Adipocyte (in vitro differentiated cells): ENCODE data around the gene RHOF.
"Not testable (repeated sequence)": the region's sequence is repeated elsewhere in the genome, so short reads cannot be mapped to it uniquely, and the experiment has no call there.

Experiments
- DNase-seq: peaks from one replicate; pipeline ENCODE4 v3.0.0-alpha.2; 2015; ENCODE audit warnings: low read depth
- H3K27me3 ChIP-seq: replicated peaks from 2 replicates; pipeline ENCODE4 v1.7.0; 2013; ENCODE audit warnings: mild to moderate bottlenecking, low read length, moderate library complexity; ENCODE audit not compliant: control insufficient read depth, insufficient read depth
- H3K36me3 ChIP-seq: 2 replicates; pipeline ENCODE4 v1.7.0; 2013; ENCODE audit warnings: low read length, mild to moderate bottlenecking, moderate library complexity; ENCODE audit not compliant: control insufficient read depth, insufficient read depth, severe bottlenecking
- H3K4me1 ChIP-seq: 2 replicates; pipeline ENCODE4 v1.7.0; 2013; ENCODE audit warnings: mild to moderate bottlenecking, low read length, moderate library complexity; ENCODE audit not compliant: control insufficient read depth, insufficient read depth
- H3K4me3 ChIP-seq: 2 replicates; pipeline ENCODE4 v1.7.0; 2013; ENCODE audit warnings: mild to moderate bottlenecking, low read length, moderate library complexity
- H3K9ac ChIP-seq: 2 replicates; pipeline ENCODE4 v1.7.0; 2013; ENCODE audit warnings: mild to moderate bottlenecking, low read length, moderate library complexity
- H3K9me3 ChIP-seq: 2 replicates; pipeline ENCODE4 v1.7.0; 2013; ENCODE audit warnings: mild to moderate bottlenecking, low read length, moderate library complexity; ENCODE audit not compliant: control insufficient read depth

RHOF gene

DNA sequence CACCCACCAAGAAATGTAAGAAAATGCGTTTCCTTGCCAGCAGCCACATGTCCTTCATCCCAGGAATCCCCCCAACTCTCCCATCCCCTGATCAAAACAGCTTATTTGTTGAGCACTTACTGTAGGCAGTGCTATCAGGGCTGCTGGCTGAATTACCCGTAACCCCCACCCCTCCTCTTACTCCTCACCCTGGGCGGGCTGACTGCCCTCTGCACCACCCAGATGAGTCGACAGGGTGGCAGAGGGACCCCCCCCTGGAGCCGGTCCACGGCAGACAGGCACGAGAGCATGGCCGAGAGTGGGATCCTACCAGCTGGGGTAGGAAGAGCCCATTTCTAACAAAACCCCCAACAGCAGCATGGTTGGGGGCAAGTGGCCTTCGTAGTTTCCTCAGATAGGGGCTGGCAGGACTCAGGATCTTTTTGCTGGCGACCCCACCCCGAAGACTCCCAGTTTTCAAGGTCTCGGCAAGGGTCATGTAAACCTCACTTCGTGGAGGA lies 1.1 kb upstream of the RHOF start:
- Histone ChIP-seq H3K36me3 (peaks cover 11% of the 10 kb centered on the region), H3K4me1 (peaks cover 54% of the 10 kb centered on the region), H3K9me3 (no peaks in the 10 kb centered on the region), H3K27me3 (no peaks in the 10 kb centered on the region), H3K4me3 (peak overlapping the region; percentile 77), H3K9ac (peak overlapping the region; percentile 79)
- no peak for DNase-seq

DNA sequence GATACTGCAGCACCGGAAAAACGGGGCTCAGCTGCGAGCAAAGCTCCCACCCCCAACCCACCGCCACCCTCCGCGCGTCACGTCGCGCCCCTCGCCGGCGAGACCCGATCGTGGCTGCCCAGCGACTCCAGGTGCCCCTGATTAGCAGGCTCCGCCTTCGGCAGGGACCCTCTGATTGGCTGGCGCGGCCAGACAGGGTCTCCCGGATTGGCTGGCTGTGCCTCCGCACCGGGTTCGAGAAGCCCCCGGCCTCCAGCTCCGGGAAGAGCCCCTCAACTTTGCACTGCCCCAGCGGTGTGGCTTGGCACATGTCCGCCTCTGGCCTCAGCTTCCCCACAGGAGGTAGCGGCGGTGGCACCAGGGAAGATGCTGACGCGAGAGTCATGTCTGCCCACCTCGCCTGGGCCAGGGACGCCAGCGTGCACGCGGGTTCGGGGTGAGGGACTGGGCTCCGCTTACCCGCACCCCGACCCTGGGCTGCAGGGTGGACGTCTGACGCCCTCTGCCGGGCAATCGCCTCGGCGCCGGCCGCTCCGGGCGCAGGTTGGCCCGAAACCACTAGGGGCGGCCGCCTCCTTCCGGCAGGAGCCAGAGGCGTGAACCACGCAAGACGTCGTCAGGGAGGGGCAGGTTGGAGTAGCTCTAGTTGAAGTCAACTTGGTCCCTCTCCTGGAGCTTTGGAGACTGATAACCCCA lies 498 bp upstream of the RHOF start:
- Histone ChIP-seq H3K4me1 (peaks cover 51% of the 10 kb centered on the region), H3K9ac (peak overlapping the region; percentile 79), H3K4me3 (peak overlapping the region; percentile 77), H3K27me3 (no peaks in the 10 kb centered on the region), H3K9me3 (no peaks in the 10 kb centered on the region), H3K36me3 (peaks cover 11% of the 10 kb centered on the region)
- peak; percentile 97 for DNase-seq

DNA sequence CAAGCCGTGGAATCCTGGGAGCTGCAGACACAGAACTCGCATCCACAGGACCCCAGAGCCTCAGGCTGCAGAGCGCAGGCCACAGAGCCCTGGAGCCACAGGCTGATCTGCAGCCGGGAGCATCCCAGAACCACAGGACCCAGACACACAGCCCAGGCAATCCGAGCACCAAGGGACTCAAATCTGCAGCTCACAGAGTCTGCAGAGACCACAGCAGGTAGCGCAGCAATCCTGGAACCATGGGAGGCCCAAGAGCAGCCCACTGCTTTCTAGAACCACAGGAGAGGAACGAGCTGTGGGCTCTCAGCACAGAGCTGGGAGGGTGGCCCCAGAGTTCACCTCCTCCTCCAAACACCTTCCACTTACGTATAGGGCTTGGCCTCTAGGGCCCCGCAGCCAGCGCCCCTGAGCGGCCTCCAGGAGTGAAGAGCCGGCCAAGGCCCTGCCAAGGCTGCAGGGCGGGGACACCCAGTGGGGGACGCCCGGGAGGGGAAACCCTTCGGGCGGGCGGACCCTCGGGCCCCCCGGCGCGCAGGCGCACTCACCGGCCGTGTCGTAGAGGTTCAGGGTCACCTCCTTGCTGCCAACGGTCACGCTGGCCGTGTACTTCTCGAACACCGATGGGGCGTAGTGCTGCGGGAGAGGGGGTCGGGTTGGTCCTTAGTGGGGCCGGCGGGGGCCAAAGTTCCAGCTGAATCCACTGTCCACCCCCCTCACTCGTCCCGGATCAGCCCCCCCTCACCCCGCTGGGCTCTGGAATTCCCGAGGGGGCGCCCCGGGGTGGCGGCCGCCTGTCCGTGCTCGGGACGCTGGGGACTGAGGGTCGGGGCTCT lies 665 bp downstream of the RHOF start:
- no peaks in the 10 kb centered on the region for H3K9me3 ChIP-seq
- DNase-seq: no peak
- H3K36me3 ChIP-seq: peaks cover 4% of the 10 kb centered on the region
- H3K4me3 ChIP-seq: peak overlapping the region; percentile 77
- no peaks in the 10 kb centered on the region for H3K27me3 ChIP-seq
- H3K4me1 ChIP-seq: peaks cover 39% of the 10 kb centered on the region
- H3K9ac ChIP-seq: no peak overlapping the region

DNA sequence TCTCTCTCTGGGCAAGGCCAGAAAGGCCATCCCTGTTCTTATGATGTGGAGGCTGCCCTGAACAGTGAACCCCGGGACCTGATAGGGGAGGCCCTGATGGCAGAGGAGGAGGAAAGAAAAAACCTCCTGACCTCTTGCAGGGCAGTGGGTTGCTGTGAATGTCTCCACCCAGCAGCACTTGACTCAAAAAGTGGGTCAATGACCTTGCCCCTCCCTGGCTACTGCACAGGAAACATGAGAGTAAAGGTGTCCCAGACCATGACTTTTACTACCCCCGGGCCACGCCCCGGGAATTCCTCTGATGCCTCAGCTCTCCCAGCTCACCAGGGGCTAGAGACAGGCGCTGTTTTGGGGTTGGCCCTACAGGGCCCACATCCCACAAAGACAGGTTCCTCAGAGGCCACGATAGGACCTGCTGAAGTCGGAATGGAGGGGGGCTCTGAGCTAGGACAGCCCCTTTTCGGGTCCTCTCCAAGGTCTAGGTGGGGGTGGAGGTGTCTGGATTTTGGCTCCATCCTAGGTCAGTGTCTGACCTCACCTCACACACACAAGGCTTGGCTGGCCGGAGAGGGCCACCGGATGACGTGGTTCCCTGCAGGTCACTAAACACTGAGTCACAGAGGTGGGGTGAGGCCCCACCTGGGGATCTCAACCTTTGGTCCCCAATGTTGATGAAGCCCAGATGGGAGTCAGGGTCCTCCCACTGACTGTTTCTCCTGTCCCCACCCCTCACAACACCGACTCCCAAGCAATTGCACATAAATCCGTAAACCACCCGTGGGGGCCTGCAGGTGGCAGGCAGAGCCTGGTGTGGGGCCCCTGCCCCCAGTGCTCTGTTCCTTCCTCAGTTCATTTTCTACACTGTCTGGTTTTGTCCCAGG lies 1.6 kb downstream of the RHOF start:
- Histone ChIP-seq H3K9ac (no peak overlapping the region), H3K27me3 (no peaks in the 10 kb centered on the region), H3K4me3 (no peak overlapping the region), H3K9me3 (no peaks in the 10 kb centered on the region), H3K36me3 (peaks cover 4% of the 10 kb centered on the region), H3K4me1 (peaks cover 31% of the 10 kb centered on the region)
- DNase-seq: no peak

DNA sequence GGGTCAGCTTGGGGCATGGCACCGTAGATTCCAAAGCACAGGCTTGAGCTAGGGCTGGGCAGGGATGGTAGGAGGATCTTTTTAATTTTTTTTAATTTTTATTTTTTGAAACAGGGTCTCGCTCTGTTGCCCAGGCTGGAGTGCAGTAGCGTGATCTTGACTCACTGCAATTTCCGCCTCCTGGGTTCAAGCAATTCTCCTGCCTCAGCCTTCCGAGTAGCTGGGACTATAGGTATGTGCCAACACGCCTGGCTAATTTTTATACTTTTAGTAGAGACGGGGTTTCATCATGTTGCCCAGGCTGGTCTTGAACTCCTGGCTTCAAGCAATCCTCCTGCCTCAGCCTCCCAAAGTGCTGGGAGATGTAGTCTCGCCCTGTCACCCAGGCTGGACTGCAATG lies 2.7 kb downstream of the RHOF start:
- not testable (repeated sequence) for H3K27me3 ChIP-seq, DNase-seq, H3K36me3 ChIP-seq, H3K4me3 ChIP-seq, H3K9me3 ChIP-seq, H3K9ac ChIP-seq
- H3K4me1 ChIP-seq: peaks cover 27% of the 10 kb centered on the region

DNA sequence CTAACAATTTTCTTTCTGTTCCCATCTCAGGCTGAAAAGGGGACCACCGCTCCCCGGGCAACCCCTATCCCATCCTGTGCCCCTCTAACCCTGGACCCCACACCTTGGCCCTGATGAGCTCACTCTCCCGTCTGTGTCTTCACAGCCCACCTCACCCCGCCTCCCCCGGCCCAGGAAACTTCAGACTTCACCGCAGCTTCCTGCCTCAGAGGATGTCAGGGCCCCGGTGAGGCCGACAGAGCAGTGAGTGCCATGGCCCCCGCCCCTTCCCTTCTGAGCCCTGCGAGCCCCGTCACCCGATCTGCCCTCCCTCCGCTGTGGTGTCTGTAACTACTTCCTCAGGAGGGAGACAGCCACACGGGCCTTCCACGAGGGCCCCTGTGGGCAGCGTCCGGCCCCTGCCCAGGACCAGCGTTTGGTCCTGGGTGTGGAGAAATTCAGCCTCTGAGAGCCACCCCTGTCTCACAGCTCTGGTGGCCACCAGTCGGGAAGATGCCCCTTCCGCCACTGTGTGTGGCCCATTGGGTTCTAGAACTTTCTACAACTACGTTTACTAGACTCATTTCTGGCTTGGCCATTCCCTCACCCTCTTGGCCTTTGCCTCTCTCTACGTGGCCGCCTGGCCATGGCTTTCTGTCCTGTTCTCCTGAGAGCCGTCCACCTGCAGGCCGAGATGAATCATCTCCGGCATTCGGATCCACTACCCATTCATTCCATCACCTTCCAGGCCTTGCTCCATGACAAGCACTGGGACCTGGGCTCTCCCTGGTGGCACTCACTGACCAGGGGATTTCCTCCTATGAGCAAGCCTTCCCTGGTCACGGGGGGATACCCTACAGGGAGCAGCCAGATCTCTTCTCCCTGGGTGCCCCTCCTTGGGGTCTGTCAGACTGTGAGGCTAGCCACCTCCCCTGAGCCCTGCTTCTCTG lies 3.4 kb downstream of the RHOF start:
- Histone ChIP-seq H3K27me3 (no peaks in the 10 kb centered on the region), H3K9me3 (no peaks in the 10 kb centered on the region), H3K9ac (no peak overlapping the region), H3K4me3 (no peak overlapping the region), H3K4me1 (peaks cover 21% of the 10 kb centered on the region), H3K36me3 (no peaks in the 10 kb centered on the region)
- no peak for DNase-seq

DNA sequence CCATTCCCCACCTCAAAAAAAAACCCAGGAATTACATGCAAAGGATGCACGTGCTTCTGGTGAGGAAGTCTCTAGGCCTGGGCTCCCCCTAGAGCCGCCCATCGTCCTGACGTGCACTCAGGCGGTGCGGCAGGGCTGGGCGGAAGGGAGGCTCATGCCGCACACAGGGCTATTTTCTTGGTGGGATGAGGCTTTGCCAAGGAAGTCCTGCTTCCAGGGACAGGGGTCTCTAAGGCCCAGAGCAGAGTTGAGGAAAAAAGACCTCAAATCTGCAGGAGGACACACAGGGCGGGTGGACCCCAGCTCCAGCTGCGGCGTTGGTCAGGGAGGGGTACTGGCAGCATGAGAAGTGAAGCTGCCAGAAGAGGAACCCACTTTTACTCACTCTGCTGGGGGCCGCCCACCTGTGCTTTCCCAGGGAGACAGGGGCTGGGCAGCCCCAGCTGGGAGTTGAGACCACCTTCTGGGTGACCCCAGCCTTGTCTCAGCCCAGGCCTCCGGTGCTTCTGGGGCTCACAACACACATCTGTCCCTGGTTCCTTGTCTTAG lies 4.2 kb downstream of the RHOF start:
- DNase-seq: no peak
- H3K36me3 ChIP-seq: no peaks in the 10 kb centered on the region
- no peak overlapping the region for H3K9ac ChIP-seq
- H3K27me3 ChIP-seq: no peaks in the 10 kb centered on the region
- no peak overlapping the region for H3K4me3 ChIP-seq
- peaks cover 21% of the 10 kb centered on the region for H3K4me1 ChIP-seq
- no peaks in the 10 kb centered on the region for H3K9me3 ChIP-seq

DNA sequence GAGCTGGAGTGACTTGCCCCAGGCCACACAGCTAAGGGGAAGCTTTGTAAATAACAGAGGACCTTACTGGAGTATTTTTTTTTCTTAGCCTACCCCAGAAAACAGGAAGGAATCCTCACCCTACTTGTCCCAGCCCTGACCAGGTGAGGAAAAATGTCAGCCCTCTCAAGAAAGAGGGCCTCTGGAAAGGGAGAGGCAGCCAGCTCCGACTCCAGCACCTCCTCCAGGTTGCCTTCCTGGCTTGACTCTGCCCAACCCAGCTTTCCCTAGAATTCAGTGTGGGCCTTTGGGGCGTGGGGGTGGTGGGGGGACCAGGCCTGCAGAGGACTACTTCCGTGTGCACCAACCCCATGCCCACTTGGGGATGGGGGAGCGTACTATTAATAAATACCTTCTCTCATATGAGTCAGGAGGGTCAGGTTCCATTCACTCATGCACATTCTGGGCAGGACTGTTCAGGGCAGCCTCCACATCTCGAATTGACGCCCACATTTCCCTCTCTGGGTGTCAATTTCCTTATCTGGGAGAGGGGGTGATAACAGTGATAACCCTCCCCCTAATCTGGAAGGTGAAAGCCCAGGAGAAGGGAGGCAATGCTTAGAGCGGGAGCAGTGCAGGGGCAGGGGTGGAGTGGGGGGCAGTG lies 5.2 kb downstream of the RHOF start:
- no peaks in the 10 kb centered on the region for H3K9me3 ChIP-seq
- H3K9ac ChIP-seq: no peak overlapping the region
- H3K4me3 ChIP-seq: no peak overlapping the region
- H3K36me3 ChIP-seq: no peaks in the 10 kb centered on the region
- no peaks in the 10 kb centered on the region for H3K27me3 ChIP-seq
- no peak for DNase-seq
- peaks cover 19% of the 10 kb centered on the region for H3K4me1 ChIP-seq

DNA sequence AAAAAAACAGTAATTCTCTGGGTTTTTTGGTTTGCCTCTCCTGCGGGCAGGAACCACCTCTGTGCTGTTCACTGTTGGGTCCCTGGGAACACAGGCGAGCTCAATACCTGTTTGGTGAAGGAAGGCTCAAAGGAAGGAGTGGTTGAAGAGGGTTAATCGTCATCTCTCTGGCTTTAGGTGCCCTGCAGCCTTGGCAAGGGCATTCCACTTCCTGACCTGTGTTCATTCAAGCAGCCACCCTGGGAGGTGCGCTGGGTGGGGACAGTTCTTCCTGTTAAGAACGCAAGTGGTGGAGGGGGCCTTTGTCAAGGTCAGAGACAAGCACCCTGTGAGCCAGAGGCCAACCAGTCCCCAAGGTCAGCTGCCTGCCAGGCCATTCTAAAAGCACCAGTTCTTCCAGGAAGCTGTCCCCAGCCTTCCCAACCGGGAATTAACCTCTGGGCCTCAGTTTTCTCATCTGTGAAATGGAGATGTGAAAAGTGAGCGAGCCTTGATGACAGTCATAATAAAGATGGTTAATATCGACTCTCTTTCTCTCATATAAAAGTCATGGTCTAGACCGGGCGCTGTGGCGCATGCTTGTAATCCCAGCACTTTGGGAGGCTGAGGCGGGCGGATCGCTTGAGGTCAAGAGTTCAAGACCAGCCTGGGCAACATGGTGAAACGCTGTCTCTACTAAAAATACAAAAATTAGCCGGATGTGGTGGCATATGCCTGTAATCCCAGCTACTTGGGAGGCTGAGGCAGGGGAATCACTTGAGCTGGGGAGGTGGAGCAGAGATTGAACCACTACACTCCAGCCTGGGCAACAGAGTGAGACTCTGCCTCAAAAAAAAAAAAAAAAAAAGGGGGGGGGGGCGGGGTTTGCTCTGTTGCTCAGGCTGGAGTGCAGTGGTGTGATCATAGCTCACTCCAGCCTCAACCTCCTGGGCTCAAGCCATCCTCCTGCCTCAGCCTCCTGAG lies 6.1 kb downstream of the RHOF start:
- Histone ChIP-seq H3K9ac (no peak overlapping the region), H3K4me1 (peaks cover 21% of the 10 kb centered on the region), H3K27me3 (no peaks in the 10 kb centered on the region), H3K36me3 (no peaks in the 10 kb centered on the region), H3K9me3 (no peaks in the 10 kb centered on the region), H3K4me3 (no peak overlapping the region)
- DNase-seq: no peak
